ENCODE data around the gene OVCH2. TPM values are rescaled to one million over a fixed set of nuclear protein-coding genes. Genes with fewer than 3 reads are reported as not detected.

The OVCH2 gene
- total and polyA plus RNA-seq, 2 experiments from 2014 or later = 0.34 TPM; not detected in 1

DNA sequence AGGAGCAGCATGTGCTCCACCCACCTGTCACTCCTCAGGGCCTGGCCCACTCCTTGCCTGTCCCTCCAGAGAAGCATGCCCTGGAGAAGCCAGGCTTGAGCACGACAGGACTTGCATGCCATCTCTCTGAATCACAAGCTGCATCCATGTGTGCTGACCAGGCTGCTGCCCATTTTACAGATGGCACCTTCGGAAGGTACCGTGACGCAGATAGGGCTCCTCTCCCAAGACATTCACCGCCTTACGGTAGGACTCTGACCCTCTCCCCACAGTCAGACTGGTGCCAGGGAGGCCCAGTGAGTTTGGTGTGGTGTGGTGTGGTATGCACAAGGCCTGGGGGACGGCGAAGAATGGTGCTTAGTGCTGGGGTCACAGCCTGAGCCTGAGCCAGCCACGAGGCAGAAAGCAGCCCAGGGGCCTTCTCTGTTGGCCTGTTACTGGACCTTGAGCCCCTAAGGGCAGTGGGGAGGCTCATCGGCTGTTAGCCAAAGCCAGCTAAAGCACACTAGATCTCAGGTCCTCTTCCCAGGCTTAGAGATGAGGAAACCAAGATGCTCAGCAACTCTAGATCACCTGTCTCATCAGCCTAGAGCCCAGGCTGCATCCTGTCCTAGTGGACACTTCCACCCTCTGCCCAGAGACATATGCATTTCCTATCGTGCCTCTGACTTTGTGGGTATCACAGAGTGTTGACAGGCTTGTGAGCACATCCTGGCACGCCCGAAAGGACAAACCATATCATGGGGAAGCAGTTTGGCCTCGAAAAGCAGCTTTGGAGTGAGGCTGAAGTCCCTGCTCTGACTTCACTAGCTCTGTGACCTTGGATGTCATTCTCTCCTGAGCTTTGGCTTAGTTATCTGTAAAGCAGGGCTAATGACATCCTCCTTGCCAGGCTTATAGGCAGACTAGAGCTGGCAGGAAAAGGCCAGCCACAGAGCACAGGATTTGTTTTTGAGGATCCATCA, 50.7 kb downstream of the OVCH2 start:
- H3K36me3 ChIP-seq (ENCODE audit: low read depth) = no peaks in the 10 kb centered on the region
- no peaks in the 10 kb centered on the region for H3K27me3 ChIP-seq (replicated peaks; ENCODE audit: insufficient read depth)
- H3K9me3 ChIP-seq (ENCODE audit: low read depth) = no peaks in the 10 kb centered on the region
- no peaks in the 10 kb centered on the region for H3K79me2 ChIP-seq (ENCODE audit: insufficient read depth)
- no peak for TF ChIP-seq EZH2 (IDR thresholded peaks at IDR 0.05; ENCODE audit: insufficient read depth, poor library complexity, severe bottlenecking)
- TF ChIP-seq EZH2phosphoT487 (IDR thresholded peaks at IDR 0.05; ENCODE audit: insufficient read depth, low read depth) = no peak
- in situ Hi-C loops (cut with MboI) = no loop called here
- WGBS, 2 experiments (ENCODE audit: low coverage in 1 of 2, low lambda C conversion rate in 2 of 2, missing lambda C conversion rate in 2 of 2) = 73 to 77% methylated on average over 14 of the region's 14 CpGs
- H3K4me2 ChIP-seq (ENCODE audit: unreplicated experiment) = no peak overlapping the region
- H3K27ac ChIP-seq = no peak overlapping the region
- no peak overlapping the region for H3K4me3 ChIP-seq
- H3K4me1 ChIP-seq (ENCODE audit: insufficient read depth) = no peaks in the 10 kb centered on the region
- no peaks in the 10 kb centered on the region for H3K9me2 ChIP-seq (ENCODE audit: insufficient read depth)
- no peak overlapping the region for H2AFZ ChIP-seq
- H3F3A ChIP-seq (ENCODE audit: insufficient read depth) = no peaks in the 10 kb centered on the region
- H3K9ac ChIP-seq = no peak overlapping the region
- no peaks in the 10 kb centered on the region for H4K20me1 ChIP-seq (ENCODE audit: insufficient read depth)
- DNase-seq = no peak

DNA sequence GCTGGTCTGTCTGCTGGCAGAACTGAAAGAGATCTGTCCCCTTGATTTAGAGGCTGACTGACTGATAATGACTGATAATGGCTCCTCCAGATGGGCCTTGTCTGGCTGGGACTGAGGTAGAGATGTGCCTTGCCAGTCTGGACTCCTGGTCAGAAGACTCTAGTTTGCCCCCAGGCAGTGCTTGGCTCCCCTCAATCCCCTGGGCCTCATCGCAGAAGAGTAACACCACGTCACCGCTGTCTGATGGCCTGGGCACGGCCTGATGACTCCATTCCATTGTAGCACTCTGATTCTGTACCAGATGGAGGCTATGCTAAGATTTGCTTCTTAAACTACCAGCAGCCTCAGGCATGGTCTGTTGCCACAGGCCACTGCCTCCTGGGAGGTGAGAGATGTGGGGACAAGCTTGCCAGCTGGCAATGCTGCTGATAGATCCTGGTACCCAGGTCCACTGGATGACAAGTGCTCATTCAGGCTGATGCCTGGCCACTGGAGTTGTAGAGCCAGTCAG, 52.0 kb downstream of the OVCH2 start:
- no peak for DNase-seq
- in situ Hi-C loops (cut with MboI) = loop anchor here (5.0 kb wide), 1 partner anchor 82 kb away; no protein-coding TSS in a partner anchor
- Histone ChIP-seq H3K9ac (no peak overlapping the region), H3K27ac (no peak overlapping the region), H3K79me2 (ENCODE audit: insufficient read depth) (no peaks in the 10 kb centered on the region), H4K20me1 (ENCODE audit: insufficient read depth) (no peaks in the 10 kb centered on the region), H3K4me2 (ENCODE audit: unreplicated experiment) (no peak overlapping the region), H3K9me2 (ENCODE audit: insufficient read depth) (no peaks in the 10 kb centered on the region), H2AFZ (no peak overlapping the region), H3K27me3 (replicated peaks; ENCODE audit: insufficient read depth) (no peaks in the 10 kb centered on the region), H3K4me3 (no peak overlapping the region), H3K4me1 (ENCODE audit: insufficient read depth) (no peaks in the 10 kb centered on the region), H3K36me3 (ENCODE audit: low read depth) (no peaks in the 10 kb centered on the region), H3F3A (ENCODE audit: insufficient read depth) (no peaks in the 10 kb centered on the region), H3K9me3 (ENCODE audit: low read depth) (no peaks in the 10 kb centered on the region)
- TF ChIP-seq EZH2phosphoT487 (IDR thresholded peaks at IDR 0.05; ENCODE audit: insufficient read depth, low read depth) = no peak
- TF ChIP-seq EZH2 (IDR thresholded peaks at IDR 0.05; ENCODE audit: insufficient read depth, poor library complexity, severe bottlenecking) = no peak
- WGBS, 2 experiments (ENCODE audit: low coverage in 1 of 2, low lambda C conversion rate in 2 of 2, missing lambda C conversion rate in 2 of 2) = 81 to 86% methylated on average over 4 of the region's 4 CpGs

DNA sequence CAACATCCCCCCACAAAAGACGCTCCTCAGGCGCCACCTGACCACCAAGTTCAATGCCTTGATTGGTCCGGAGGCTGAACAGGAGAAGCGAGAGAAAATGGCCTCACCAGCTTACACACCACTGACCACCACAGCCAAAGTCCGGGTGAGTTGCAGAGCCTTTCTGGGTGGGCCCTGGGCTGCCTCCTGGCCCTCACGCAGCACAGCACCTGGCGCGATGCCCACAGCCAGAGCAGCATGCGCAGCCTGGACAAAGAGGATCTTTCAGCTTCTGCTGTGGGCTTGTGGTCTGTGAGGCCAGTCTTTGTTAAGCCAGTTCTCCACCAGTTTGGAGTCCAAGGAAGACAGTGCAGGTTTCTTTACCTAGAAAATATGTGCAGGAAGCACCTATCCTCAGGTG, 54.6 kb downstream of the OVCH2 start:
- Histone ChIP-seq H3K79me2 (ENCODE audit: insufficient read depth) (no peaks in the 10 kb centered on the region), H3K9ac (no peak overlapping the region), H3K36me3 (ENCODE audit: low read depth) (no peaks in the 10 kb centered on the region), H3K4me2 (ENCODE audit: unreplicated experiment) (no peak overlapping the region), H3K9me2 (ENCODE audit: insufficient read depth) (no peaks in the 10 kb centered on the region), H2AFZ (no peak overlapping the region), H3K4me1 (ENCODE audit: insufficient read depth) (no peaks in the 10 kb centered on the region), H3K27ac (no peak overlapping the region), H3K27me3 (replicated peaks; ENCODE audit: insufficient read depth) (no peaks in the 10 kb centered on the region), H3K4me3 (no peak overlapping the region), H3F3A (ENCODE audit: insufficient read depth) (no peaks in the 10 kb centered on the region), H4K20me1 (ENCODE audit: insufficient read depth) (no peaks in the 10 kb centered on the region), H3K9me3 (ENCODE audit: low read depth) (no peaks in the 10 kb centered on the region)
- TF ChIP-seq EZH2 (IDR thresholded peaks at IDR 0.05; ENCODE audit: insufficient read depth, poor library complexity, severe bottlenecking) (no peak), EZH2phosphoT487 (IDR thresholded peaks at IDR 0.05; ENCODE audit: insufficient read depth, low read depth) (no peak)
- DNase-seq = no peak
- in situ Hi-C loops (cut with MboI) = loop anchor here (5.0 kb wide), 1 partner anchor 79 kb away; no protein-coding TSS in a partner anchor
- 88% methylated on average over 9 of the region's 9 CpGs for WGBS, 2 experiments (ENCODE audit: low coverage in 1 of 2, low lambda C conversion rate in 2 of 2, missing lambda C conversion rate in 2 of 2)

DNA sequence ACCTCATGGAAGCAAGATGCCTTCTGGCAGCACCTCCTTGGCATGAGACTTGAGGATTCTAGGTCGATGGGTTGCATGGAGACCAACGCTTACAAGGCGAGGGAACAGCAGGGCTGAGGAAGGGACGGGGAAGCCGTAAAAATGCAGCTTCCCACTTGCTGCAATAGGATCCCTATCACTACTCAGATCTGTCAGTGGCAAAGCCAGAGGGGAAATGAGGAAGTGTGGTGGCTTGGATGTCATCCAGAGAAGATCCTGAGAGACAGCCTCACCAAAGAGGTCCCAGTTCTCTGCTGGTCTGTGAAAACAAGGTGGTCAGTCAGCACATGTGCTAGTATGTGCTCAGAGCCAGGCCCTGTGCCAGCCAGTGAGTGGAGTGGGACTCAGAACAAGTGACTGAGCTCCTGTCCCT, 55.1 kb downstream of the OVCH2 start:
- H3K9ac ChIP-seq = no peak overlapping the region
- TF ChIP-seq EZH2 (IDR thresholded peaks at IDR 0.05; ENCODE audit: insufficient read depth, poor library complexity, severe bottlenecking) = no peak
- TF ChIP-seq EZH2phosphoT487 (IDR thresholded peaks at IDR 0.05; ENCODE audit: insufficient read depth, low read depth) = no peak
- H3K4me1 ChIP-seq (ENCODE audit: insufficient read depth) = no peaks in the 10 kb centered on the region
- no peak overlapping the region for H3K27ac ChIP-seq
- H3K4me3 ChIP-seq = no peak overlapping the region
- H3F3A ChIP-seq (ENCODE audit: insufficient read depth) = no peaks in the 10 kb centered on the region
- H3K36me3 ChIP-seq (ENCODE audit: low read depth) = no peaks in the 10 kb centered on the region
- no peaks in the 10 kb centered on the region for H3K79me2 ChIP-seq (ENCODE audit: insufficient read depth)
- H3K4me2 ChIP-seq (ENCODE audit: unreplicated experiment) = no peak overlapping the region
- H3K27me3 ChIP-seq (replicated peaks; ENCODE audit: insufficient read depth) = no peaks in the 10 kb centered on the region
- no peaks in the 10 kb centered on the region for H4K20me1 ChIP-seq (ENCODE audit: insufficient read depth)
- no peak overlapping the region for H2AFZ ChIP-seq
- in situ Hi-C loops (cut with MboI) = loop anchor here (5.0 kb wide), 1 partner anchor 79 kb away; no protein-coding TSS in a partner anchor
- WGBS, 2 experiments (ENCODE audit: low coverage in 1 of 2, low lambda C conversion rate in 2 of 2, missing lambda C conversion rate in 2 of 2) = 80 to 85% methylated on average over 5 of the region's 5 CpGs
- no peaks in the 10 kb centered on the region for H3K9me2 ChIP-seq (ENCODE audit: insufficient read depth)
- DNase-seq = peak; percentile 47
- no peaks in the 10 kb centered on the region for H3K9me3 ChIP-seq (ENCODE audit: low read depth)

Data from GM23248 (cell line).